Breast epithelium (tissue), 4 donors: ENCODE results near the gene SLC6A12. TPM values are rescaled to one million over a fixed set of nuclear protein-coding genes. Genes with fewer than 3 reads are reported as not detected.

Source experiments
- DNase-seq, 2 donors: peaks; one replicate each; pipeline ENCODE4 v3.0.0-alpha.2; 2019; ENCODE audit warnings: low spot score in 2 of 2
- H3K27ac ChIP-seq, 2 donors: fragments of 200-600 bp; sonication (generic) in 1 of 2; one replicate each; pipeline ENCODE4 v1.5.1; 2016 to 2019; ENCODE audit warnings: mild to moderate bottlenecking in 1 of 2
- H3K27me3 ChIP-seq, 2 donors: fragments of 200-600 bp; sonication (generic) in 1 of 2; one replicate each; pipeline versions ENCODE4 v1.5.1 to v1.6.0; 2017 to 2019; ENCODE audit warnings: control low read depth in 1 of 2, mild to moderate bottlenecking in 1 of 2
- H3K36me3 ChIP-seq: fragments of 200-600 bp; one replicate; pipeline ENCODE4 v1.5.1; 2019
- H3K4me1 ChIP-seq, 2 donors: fragments of 200-600 bp; sonication (generic); one replicate each; pipeline ENCODE4 v1.5.1; 2016 to 2019; ENCODE audit warnings: control low read depth in 1 of 2
- H3K4me3 ChIP-seq, 3 donors: fragments of 200-600 bp; sonication (generic); 1 replicate in 2 of 3; 2 replicates in 1 of 3; pipeline ENCODE4 v1.5.1; 2016 to 2019; ENCODE audit warnings: mild to moderate bottlenecking in 3 of 3, moderate library complexity in 2 of 3
- H3K9me3 ChIP-seq, 2 donors: fragments of 200-600 bp; sonication (generic) in 1 of 2; one replicate each; pipeline ENCODE4 v1.5.1; 2016 to 2019; ENCODE audit warnings: control low read depth in 1 of 2
- POLR2A ChIP-seq: fragments of 450-650 bp; IDR thresholded peaks from one replicate; pipeline ENCODE4 v1.6.1; 2016; ENCODE audit warnings: antibody characterized with exemption, mild to moderate bottlenecking, moderate library complexity
- POLR2AphosphoS5 ChIP-seq, 3 donors: sonication (generic); formaldehyde crosslinking; IDR thresholded peaks; one replicate each; pipeline ENCODE4 v1.6.1; 2017; ENCODE audit warnings: antibody characterized with exemption in 3 of 3
- intact Hi-C: fragments of 100-400 bp; cut with DNase I; formaldehyde crosslinking; loops from one replicate; pipeline ENCODE4 v1.15.1; 2023; ENCODE audit warnings: low total_unique reads
- total RNA-seq, 3 donors: library from RNA; depleted of rRNA; stranded (reverse); fragments of >200 nt; gene quantifications; one replicate each; pipeline ENCODE4 v1.1.0, GENCODE V29; 2016
- TF ChIP-seq, protein P1 (sequence below), 3 donors: fragments of 450-650 bp; IDR thresholded peaks; one replicate each; pipeline ENCODE4 v1.5.1; 2016 to 2017; ENCODE audit warnings: antibody characterized with exemption in 3 of 3, mild to moderate bottlenecking in 3 of 3, moderate library complexity in 3 of 3

Gene SLC6A12
- total RNA-seq, 3 donors from 2014 or later = 0.33 to 2.1 (median 1.3) TPM

DNA sequence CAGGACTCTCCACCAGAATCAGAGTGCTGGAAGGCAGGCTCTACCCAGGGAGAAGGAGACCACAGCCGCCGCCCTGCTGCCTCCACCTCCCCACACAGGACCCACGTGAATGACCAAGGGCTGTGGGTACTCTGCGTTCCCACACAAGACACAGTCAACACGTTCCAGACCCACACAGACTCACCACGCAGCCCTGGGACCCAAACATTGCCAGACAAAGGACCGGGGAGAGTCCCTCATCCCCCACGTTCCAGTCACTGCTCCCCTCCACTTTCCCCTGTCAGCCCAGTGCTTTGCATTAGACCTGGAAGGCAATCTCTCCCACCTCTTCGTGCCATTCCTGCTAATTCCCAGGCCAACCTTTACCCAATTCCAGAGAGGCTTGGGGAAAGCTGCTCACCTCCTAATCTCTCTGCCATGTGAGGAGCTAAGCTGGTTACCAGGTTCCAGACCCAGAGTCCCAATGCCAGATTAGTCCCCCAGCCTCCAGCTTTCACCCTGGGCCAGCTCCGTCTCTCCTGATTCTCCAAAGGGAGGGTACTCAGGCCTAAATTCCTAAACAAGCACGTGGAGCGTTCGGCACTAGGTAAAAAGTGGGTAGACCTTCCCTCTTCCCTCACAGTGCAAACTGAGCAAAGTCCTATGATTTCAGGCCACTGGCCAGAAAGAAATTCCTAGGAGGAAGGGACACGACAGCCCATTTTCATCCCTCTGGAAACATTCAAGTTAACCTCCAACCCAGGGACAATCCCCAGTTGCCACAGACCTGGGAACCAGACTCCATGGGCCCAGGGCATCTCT lies 43.8 kb upstream of the SLC6A12 start:
- no peaks in the 10 kb centered on the region for H3K9me3 ChIP-seq
- intact Hi-C loops = no loop called here
- H3K36me3 ChIP-seq = no peaks in the 10 kb centered on the region
- H3K4me3 ChIP-seq = no peak overlapping the region
- H3K27me3 ChIP-seq = peaks cover 0 to 12% of the 10 kb centered on the region in 2 donors
- TF ChIP-seq, protein P1, sequence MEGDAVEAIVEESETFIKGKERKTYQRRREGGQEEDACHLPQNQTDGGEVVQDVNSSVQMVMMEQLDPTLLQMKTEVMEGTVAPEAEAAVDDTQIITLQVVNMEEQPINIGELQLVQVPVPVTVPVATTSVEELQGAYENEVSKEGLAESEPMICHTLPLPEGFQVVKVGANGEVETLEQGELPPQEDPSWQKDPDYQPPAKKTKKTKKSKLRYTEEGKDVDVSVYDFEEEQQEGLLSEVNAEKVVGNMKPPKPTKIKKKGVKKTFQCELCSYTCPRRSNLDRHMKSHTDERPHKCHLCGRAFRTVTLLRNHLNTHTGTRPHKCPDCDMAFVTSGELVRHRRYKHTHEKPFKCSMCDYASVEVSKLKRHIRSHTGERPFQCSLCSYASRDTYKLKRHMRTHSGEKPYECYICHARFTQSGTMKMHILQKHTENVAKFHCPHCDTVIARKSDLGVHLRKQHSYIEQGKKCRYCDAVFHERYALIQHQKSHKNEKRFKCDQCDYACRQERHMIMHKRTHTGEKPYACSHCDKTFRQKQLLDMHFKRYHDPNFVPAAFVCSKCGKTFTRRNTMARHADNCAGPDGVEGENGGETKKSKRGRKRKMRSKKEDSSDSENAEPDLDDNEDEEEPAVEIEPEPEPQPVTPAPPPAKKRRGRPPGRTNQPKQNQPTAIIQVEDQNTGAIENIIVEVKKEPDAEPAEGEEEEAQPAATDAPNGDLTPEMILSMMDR (IDR thresholded peaks at IDR 0.05) = no peak
- TF ChIP-seq POLR2AphosphoS5 (IDR thresholded peaks at IDR 0.05) (no peak), POLR2A (no peak)
- DNase-seq = no peak
- H3K4me1 ChIP-seq = no peaks in the 10 kb centered on the region
- H3K27ac ChIP-seq = no peak overlapping the region

DNA sequence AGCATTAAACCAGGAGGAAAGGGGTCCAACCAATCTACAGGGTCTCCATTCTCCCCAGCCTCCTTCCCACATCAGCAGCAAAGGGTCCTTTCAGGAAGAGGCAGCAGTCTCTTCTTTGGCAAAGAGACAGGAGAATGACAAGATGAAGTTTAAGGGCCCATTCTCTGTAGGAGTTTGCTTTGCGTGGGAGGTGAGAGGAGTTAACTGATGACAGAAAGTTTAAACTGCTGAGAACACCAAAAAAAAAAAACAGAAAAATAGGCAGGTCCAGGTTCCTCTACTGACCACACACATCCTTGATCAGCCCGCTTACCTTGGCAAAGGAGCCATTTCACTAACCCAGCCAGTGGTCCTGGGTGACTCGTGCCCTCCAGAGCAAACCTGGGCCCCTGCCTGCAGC lies 43.0 kb upstream of the SLC6A12 start:
- Histone ChIP-seq H3K27me3 (peaks cover 0 to 12% of the 10 kb centered on the region in 2 donors), H3K9me3 (no peaks in the 10 kb centered on the region), H3K4me1 (no peaks in the 10 kb centered on the region), H3K4me3 (no peak overlapping the region), H3K27ac (no peak overlapping the region), H3K36me3 (no peaks in the 10 kb centered on the region)
- intact Hi-C loops = no loop called here
- no peak for TF ChIP-seq POLR2AphosphoS5 (IDR thresholded peaks at IDR 0.05)
- no peak for TF ChIP-seq POLR2A
- TF ChIP-seq, protein P1 (IDR thresholded peaks at IDR 0.05) = no peak
- DNase-seq = no peak

DNA sequence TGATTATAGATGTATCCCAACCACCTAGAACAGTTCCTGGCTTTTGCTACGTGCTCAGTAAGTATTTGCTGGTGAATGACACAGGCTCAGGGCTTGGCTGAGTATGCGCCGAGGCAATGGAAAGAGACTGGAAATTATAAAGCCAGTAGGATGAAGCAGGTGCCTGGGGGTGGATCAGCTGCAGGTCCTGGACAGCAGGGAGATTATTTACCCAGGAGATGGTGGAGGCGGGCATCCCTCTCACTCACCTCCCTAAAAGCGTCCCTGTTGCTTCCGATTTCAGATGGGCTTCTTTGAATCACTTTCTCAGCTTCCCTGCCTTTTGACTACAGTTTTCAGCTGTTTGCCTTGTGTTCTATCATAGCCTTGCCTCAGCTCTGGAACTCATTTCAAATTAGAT lies 42.3 kb upstream of the SLC6A12 start:
- Histone ChIP-seq H3K27ac (no peak overlapping the region), H3K4me1 (no peaks in the 10 kb centered on the region), H3K9me3 (no peaks in the 10 kb centered on the region), H3K27me3 (peaks cover 0 to 12% of the 10 kb centered on the region in 2 donors), H3K4me3 (no peak overlapping the region), H3K36me3 (no peaks in the 10 kb centered on the region)
- TF ChIP-seq POLR2A (no peak), POLR2AphosphoS5 (IDR thresholded peaks at IDR 0.05) (no peak)
- TF ChIP-seq, protein P1 (IDR thresholded peaks at IDR 0.05) = no peak
- DNase-seq = no peak
- intact Hi-C loops = no loop called here

DNA sequence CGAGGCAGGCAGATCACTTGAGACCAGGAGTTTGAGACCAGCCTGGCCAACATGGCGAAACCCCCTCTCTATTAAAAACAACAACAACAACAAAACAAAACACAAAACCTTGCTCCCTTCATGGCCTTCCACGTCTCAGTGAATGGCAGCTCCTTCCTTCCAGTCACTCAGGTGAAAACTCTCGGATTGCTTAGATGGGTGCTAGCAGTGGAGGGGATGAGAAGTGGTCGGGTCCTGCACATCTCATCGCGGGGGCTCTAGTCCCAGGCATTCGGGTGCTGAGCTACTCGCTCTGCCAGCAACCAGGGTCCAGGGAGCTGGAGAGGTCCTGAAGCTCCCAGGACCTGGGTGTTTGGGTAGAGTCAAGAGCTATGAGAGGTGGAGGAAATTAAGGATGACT lies 41.0 kb upstream of the SLC6A12 start:
- no peak for TF ChIP-seq POLR2A
- TF ChIP-seq, protein P1 (IDR thresholded peaks at IDR 0.05) = no peak
- no peak overlapping the region for H3K27ac ChIP-seq
- no peaks in the 10 kb centered on the region for H3K4me1 ChIP-seq
- no peak overlapping the region for H3K4me3 ChIP-seq
- intact Hi-C loops = no loop called here
- no peaks in the 10 kb centered on the region for H3K9me3 ChIP-seq
- no peak for DNase-seq
- H3K27me3 ChIP-seq = peaks cover 0 to 12% of the 10 kb centered on the region in 2 donors
- no peaks in the 10 kb centered on the region for H3K36me3 ChIP-seq

DNA sequence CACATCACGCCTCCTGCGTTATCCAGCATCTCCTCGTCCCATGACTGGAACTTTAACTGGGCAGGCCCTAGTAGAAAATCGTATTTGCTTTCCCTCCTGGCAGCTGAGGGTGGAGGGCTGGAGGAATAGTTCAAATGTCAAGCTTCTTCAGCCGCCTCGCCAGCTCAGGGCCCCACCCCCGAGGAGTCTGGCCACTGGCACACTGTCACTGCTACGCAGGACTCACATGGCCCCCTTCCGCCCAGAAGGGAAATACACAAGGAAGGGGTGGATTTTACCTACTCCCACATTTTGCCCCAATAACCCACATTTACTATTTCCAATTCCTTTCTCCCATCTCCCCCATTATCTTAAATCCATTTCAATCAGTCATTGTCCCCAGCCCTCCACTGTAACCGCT lies 40.1 kb upstream of the SLC6A12 start:
- Histone ChIP-seq H3K9me3 (no peaks in the 10 kb centered on the region), H3K4me3 (no peak overlapping the region), H3K27me3 (peaks cover 0 to 12% of the 10 kb centered on the region in 2 donors), H3K27ac (no peak overlapping the region), H3K36me3 (no peaks in the 10 kb centered on the region), H3K4me1 (no peaks in the 10 kb centered on the region)
- intact Hi-C loops = no loop called here
- TF ChIP-seq, protein P1 (IDR thresholded peaks at IDR 0.05) = no peak
- TF ChIP-seq POLR2AphosphoS5 (IDR thresholded peaks at IDR 0.05) (no peak), POLR2A (no peak)
- DNase-seq = no peak
